GM21723 (cell line): ENCODE data around the gene ADPRS.

Source experiments
- ATAC-seq: cut with Tn5 transposase; IDR thresholded peaks from one replicate; pipeline ENCODE4 v1.9.1; 2021; ENCODE audit warnings: mild to moderate bottlenecking, moderate library complexity; ENCODE audit not compliant: unreplicated experiment

ADPRS gene

GRCh38 chr1:36107394-36107793 lies 18.7 kb downstream of the ADPRS start:
- no peak for ATAC-seq

- no peak for ATAC-seq
Observed at GRCh38 chr1:36108314-36108713, 19.6 kb downstream of the ADPRS start.

- ATAC-seq = no peak
Observed at GRCh38 chr1:36109041-36109679, 20.5 kb downstream of the ADPRS start.

- no peak for ATAC-seq
Observed at GRCh38 chr1:36111151-36111550, 22.5 kb downstream of the ADPRS start.

- ATAC-seq = no peak
Observed at GRCh38 chr1:36112823-36113222, 24.1 kb downstream of the ADPRS start.

- no peak for ATAC-seq
Observed at GRCh38 chr1:36114371-36114770, 25.7 kb downstream of the ADPRS start.

- ATAC-seq = no peak
Observed at GRCh38 chr1:36115200-36115669, 26.5 kb downstream of the ADPRS start.

GRCh38 chr1:36115931-36116330 lies 27.2 kb downstream of the ADPRS start:
- no peak for ATAC-seq

- ATAC-seq = no peak
Observed at GRCh38 chr1:36116901-36117300, 28.2 kb downstream of the ADPRS start.

GRCh38 chr1:36118447-36119204 lies 29.9 kb downstream of the ADPRS start:
- no peak for ATAC-seq

GRCh38 chr1:36119456-36119855 lies 30.8 kb downstream of the ADPRS start:
- ATAC-seq = no peak

GRCh38 chr1:36122062-36123030 lies 33.7 kb downstream of the ADPRS start:
- no peak for ATAC-seq

GRCh38 chr1:36123356-36123755 lies 34.7 kb downstream of the ADPRS start:
- ATAC-seq = no peak

GRCh38 chr1:36124404-36125128 lies 35.9 kb downstream of the ADPRS start:
- no peak for ATAC-seq

GRCh38 chr1:36125129-36125991 lies 36.7 kb downstream of the ADPRS start, which contains the start of gene COL8A2:
COL8A2 (minus strand) TSS chr1:36125222; CDS start chr1:36100242, 24,980 bp downstream.
- ATAC-seq = no peak

- no peak for ATAC-seq
Observed at GRCh38 chr1:36126005-36126716, 37.5 kb downstream of the ADPRS start.

GRCh38 chr1:36126797-36127500 lies 38.3 kb downstream of the ADPRS start:
- no peak for ATAC-seq
